Panc1 (cell line): ENCODE data around the gene SAMD14.

Experiments
- CTCF ChIP-seq: fragments of 450-650 bp; IDR thresholded peaks from 2 replicates; pipeline ENCODE4 v1.5.1; 2017; ENCODE audit warnings: mild to moderate bottlenecking
- POLR2AphosphoS5 ChIP-seq: IDR thresholded peaks from 2 replicates; pipeline ENCODE4 v1.6.1; 2012; ENCODE audit warnings: mild to moderate bottlenecking, low read depth, low read length, moderate library complexity
- REST ChIP-seq, 2 experiments: IDR thresholded peaks; 2 replicates each; pipeline ENCODE4 v1.6.1; 2011 to 2012; ENCODE audit warnings: low read depth in 2 of 2, control low read depth in 1 of 2, low read length in 1 of 2, mild to moderate bottlenecking in 1 of 2, moderate library complexity in 1 of 2; ENCODE audit not compliant: insufficient read depth in 1 of 2

- TF ChIP-seq CTCF (no peak), POLR2AphosphoS5 (no peak), REST (IDR thresholded peaks at IDR 0.05; ENCODE audit: insufficient read depth in 1 of 2, low read depth in 2 of 2, low read length in 1 of 2) (no peak)
These were observed 20.2 kb downstream of the SAMD14 start for GRCh38 chr17:50109785-50110184.
